Measurements from ENCODE around the gene POU1F1.

DNA sequence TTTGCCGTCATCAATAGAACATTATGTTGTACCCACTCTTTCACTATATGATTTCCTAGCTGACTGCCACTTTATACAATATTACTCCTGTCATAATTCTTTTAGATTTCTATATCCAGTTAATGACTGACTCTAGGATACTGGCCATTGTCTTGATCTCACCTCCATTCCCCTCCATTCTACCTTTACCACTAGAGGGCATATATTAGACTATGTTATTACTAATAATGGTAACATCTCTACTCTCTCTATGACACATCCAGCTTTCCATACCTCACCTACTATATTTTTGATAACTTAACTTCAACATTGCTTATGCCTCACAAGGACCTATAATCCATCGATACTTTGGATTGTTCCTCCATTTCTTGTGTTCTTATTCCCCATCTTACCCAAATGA is 31.4 kb upstream of the POU1F1 start:
- TF ChIP-seq YY1 (IDR thresholded peaks at IDR 0.05; ENCODE audit: insufficient read depth, insufficient read length) (no peak), SUZ12 (IDR thresholded peaks at IDR 0.05; ENCODE audit: extremely low read depth, insufficient read depth, insufficient read length) (no peak)

Data from NT2/D1 (cell line).